Esophagus muscularis mucosa (tissue), 4 donors: ENCODE data around the gene OR6S1. TPM values are rescaled to one million over a fixed set of nuclear protein-coding genes. Genes with fewer than 3 reads are reported as not detected.
A peak's percentile ranks its signal among the peaks of the same experiment; 100 is the strongest.
"Not testable (repeated sequence)": the region's sequence is repeated elsewhere in the genome, so short reads cannot be mapped to it uniquely, and the experiment has no call there.

Experiments
- DNase-seq: peaks from one replicate; pipeline ENCODE4 v3.0.0-alpha.2; 2017; ENCODE audit errors: extremely low spot score
- H3K27ac ChIP-seq, 4 donors: fragments of 200-600 bp; sonication (generic); replicated peaks in 1 of 4; 1 replicate in 3 of 4; 2 replicates in 1 of 4; pipeline ENCODE4 v1.5.1; 2016 to 2019; ENCODE audit warnings: mild to moderate bottlenecking in 1 of 4
- H3K27me3 ChIP-seq, 4 donors: fragments of 200-600 bp; sonication (generic); one replicate each; pipeline versions ENCODE4 v1.5.1 to v1.6.0; 2016 to 2019
- H3K36me3 ChIP-seq, 4 donors: fragments of 200-600 bp; sonication (generic); one replicate each; pipeline ENCODE4 v1.5.1; 2016 to 2019
- H3K4me1 ChIP-seq, 4 donors: fragments of 200-600 bp; sonication (generic); one replicate each; pipeline ENCODE4 v1.5.1; 2016 to 2019
- H3K4me3 ChIP-seq, 4 donors: fragments of 200-600 bp; sonication (generic); 1 replicate in 2 of 4; 2 replicates in 2 of 4; pipeline ENCODE4 v1.5.1; 2016 to 2019; ENCODE audit warnings: mild to moderate bottlenecking in 4 of 4, moderate library complexity in 1 of 4
- H3K9me3 ChIP-seq, 4 donors: fragments of 200-600 bp; sonication (generic); 1 replicate in 3 of 4; 2 replicates in 1 of 4; pipeline ENCODE4 v1.5.1; 2016 to 2019
- CTCF ChIP-seq, 3 experiments: fragments of 200-600 bp in 2 of 3; fragments of 450-650 bp in 1 of 3; sonication (generic) in 2 of 3; IDR thresholded peaks; one replicate each; pipeline ENCODE4 v1.5.1; 2017 to 2019; ENCODE audit warnings: antibody characterized with exemption in 3 of 3, mild to moderate bottlenecking in 2 of 3, moderate library complexity in 1 of 3
- EP300 ChIP-seq: sonication (generic); formaldehyde crosslinking; IDR thresholded peaks from one replicate; pipeline ENCODE4 v1.6.1; 2017; ENCODE audit warnings: antibody characterized with exemption
- POLR2A ChIP-seq: fragments of 450-650 bp; IDR thresholded peaks from one replicate; pipeline ENCODE4 v1.6.1; 2017; ENCODE audit warnings: antibody characterized with exemption, moderate library complexity, mild to moderate bottlenecking, low read depth
- POLR2AphosphoS5 ChIP-seq, 2 donors: sonication (generic); formaldehyde crosslinking; IDR thresholded peaks; one replicate each; pipeline ENCODE4 v1.6.1; 2017; ENCODE audit warnings: antibody characterized with exemption in 2 of 2
- WGBS: methylation state at CpG from one replicate; pipeline ENCODE4 v1.1.5; 2018; 5-methylcytosine and 5-hydroxymethylcytosine counted together
- intact Hi-C: fragments of 100-400 bp; cut with DNase I; formaldehyde crosslinking; loops from one replicate; pipeline ENCODE4 v1.15.1; 2023
- total RNA-seq, 4 donors: library from RNA; depleted of rRNA; stranded (reverse); fragments of >200 nt; gene quantifications; one replicate each; pipeline versions ENCODE4 v1.1.0 to v1.2.1, GENCODE V29; 2016

The OR6S1 gene
- total RNA-seq, 4 donors from 2014 or later = not detected

DNA sequence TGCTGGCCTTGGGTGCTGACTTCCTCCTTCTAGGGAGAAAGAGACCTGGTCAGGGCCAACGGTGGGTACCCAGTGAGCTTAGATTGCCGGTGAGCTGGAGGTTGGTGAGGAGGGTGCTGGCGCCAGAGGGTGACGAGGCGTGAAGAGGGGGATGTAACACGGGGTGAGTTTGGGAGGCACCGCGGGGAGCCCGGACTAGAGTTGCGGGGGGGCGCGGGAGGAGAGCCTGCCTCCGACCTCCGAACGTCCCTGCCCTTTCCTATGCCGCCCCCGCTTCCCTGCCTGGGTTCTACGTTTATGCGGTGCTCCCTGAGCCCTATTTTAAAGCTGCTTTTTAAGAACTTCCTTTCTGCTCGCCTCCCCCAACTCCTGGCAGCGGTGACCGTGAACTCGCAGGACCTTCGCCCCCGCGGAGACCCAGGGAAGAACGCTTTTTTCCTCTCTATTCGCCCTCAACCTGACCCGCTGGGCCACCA lies 18.6 kb downstream of the OR6S1 start:
- 12% methylated on average over 24 of the region's 29 CpGs for WGBS
- DNase-seq = no peak
- peaks cover 6 to 52% (median 40%) of the 10 kb centered on the region in 4 donors for H3K4me1 ChIP-seq
- H3K9me3 ChIP-seq = no peaks in the 10 kb centered on the region
- TF ChIP-seq POLR2AphosphoS5 (IDR thresholded peaks at IDR 0.05) (no peak), POLR2A (no peak), EP300 (no peak), CTCF (IDR thresholded peaks at IDR 0.05) (no peak)
- no peaks in the 10 kb centered on the region for H3K36me3 ChIP-seq
- no peak overlapping the region for H3K27ac ChIP-seq
- intact Hi-C loops = no loop called here
- peaks cover 0 to 42% (median 10%) of the 10 kb centered on the region in 4 donors for H3K27me3 ChIP-seq
- peak overlapping the region in 3 of 4 donors; percentile 14 to 25 (median 17) for H3K4me3 ChIP-seq

DNA sequence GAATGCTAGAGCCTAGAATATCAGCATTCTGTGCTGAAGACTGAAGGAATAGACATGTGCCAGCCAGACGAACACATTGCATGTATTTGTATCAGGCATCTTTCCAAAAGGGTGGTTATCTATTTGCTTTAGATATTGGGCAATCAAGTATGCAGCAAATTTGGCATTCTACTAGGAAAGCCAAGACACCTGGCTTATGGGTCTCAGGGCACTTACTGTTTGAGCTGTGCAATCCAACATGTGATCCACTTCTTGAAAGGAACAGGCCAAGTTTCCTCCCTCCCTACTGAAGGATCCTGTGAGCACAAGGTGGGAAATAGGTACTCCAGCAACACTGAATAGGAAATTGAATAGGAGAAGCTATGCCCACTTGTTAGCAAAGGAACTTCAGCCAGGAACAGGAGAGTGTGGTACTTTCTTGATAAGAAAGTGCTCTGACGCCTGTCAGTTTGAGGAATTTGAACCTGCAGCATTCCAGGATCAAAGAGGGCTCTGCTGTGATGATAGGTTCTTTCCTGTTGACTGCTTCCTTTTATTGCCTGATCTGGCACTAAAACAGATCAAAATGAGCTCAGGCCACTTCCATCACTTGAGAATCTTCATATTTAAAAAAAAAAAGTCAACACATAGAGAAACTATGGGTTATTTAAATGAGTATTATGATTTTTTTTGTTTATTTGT lies 20.6 kb downstream of the OR6S1 start:
- peaks cover 0 to 28% (median 10%) of the 10 kb centered on the region in 4 donors for H3K27me3 ChIP-seq
- no peaks in the 10 kb centered on the region for H3K9me3 ChIP-seq
- TF ChIP-seq POLR2A = no peak
- TF ChIP-seq POLR2AphosphoS5 (IDR thresholded peaks at IDR 0.05) = no peak
- TF ChIP-seq EP300 = no peak
- no peak for TF ChIP-seq CTCF (IDR thresholded peaks at IDR 0.05)
- peaks cover 4 to 33% (median 29%) of the 10 kb centered on the region in 4 donors for H3K4me1 ChIP-seq
- H3K27ac ChIP-seq = no peak overlapping the region
- DNase-seq = no peak
- no peaks in the 10 kb centered on the region for H3K36me3 ChIP-seq
- H3K4me3 ChIP-seq = no peak overlapping the region
- 81% methylated on average over 2 of the region's 2 CpGs for WGBS
- intact Hi-C loops = no loop called here

GRCh38 chr14:20619688-20620087 lies 21.8 kb downstream of the OR6S1 start:
- intact Hi-C loops, H3K27ac ChIP-seq: not testable (repeated sequence)

DNA sequence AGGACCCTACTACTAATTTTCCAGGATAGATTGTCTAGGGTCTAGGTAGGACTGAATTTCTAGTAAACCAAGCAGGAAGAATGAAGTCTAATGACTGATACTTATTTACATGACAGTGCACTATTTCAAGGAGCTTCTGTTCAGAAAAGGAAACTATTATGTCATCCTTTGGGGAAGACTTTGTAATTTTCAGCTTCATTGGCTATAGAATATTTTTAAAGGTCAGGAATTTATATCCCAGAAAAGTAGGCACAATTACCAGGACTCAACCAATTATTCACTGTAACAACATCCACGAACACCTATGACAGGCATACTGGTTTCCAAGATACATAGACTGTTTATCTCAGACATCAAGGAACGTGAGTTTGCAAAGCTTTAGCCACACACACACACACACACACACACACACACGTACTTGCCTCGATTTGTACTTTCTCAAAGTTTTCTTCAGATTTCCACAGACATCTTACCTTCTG lies 23.2 kb downstream of the OR6S1 start:
- DNase-seq = no peak
- H3K27me3 ChIP-seq = peaks cover 0 to 10% (median 5%) of the 10 kb centered on the region in 4 donors
- intact Hi-C loops = no loop called here
- WGBS = 52% methylated on average over 4 of the region's 4 CpGs
- no peak overlapping the region for H3K4me3 ChIP-seq
- no peaks in the 10 kb centered on the region for H3K9me3 ChIP-seq
- TF ChIP-seq EP300 = no peak
- no peak for TF ChIP-seq CTCF (IDR thresholded peaks at IDR 0.05)
- no peak for TF ChIP-seq POLR2A
- H3K4me1 ChIP-seq = peaks cover 0 to 23% (median 19%) of the 10 kb centered on the region in 4 donors
- no peaks in the 10 kb centered on the region for H3K36me3 ChIP-seq
- no peak overlapping the region for H3K27ac ChIP-seq

More at GRCh38 chr14:20619688-20620087, 21.8 kb downstream of the OR6S1 start:
- H3K4me1 ChIP-seq = peaks cover 0 to 23% (median 19%) of the 10 kb centered on the region in 4 donors
- not testable (repeated sequence) for DNase-seq, H3K4me3 ChIP-seq, H3K9me3 ChIP-seq, H3K36me3 ChIP-seq
- H3K27me3 ChIP-seq = peaks cover 0 to 24% (median 10%) of the 10 kb centered on the region in 4 donors
- whole genome bisulfite sequencing = 84% methylated on average over 6 of the region's 6 CpGs

DNA sequence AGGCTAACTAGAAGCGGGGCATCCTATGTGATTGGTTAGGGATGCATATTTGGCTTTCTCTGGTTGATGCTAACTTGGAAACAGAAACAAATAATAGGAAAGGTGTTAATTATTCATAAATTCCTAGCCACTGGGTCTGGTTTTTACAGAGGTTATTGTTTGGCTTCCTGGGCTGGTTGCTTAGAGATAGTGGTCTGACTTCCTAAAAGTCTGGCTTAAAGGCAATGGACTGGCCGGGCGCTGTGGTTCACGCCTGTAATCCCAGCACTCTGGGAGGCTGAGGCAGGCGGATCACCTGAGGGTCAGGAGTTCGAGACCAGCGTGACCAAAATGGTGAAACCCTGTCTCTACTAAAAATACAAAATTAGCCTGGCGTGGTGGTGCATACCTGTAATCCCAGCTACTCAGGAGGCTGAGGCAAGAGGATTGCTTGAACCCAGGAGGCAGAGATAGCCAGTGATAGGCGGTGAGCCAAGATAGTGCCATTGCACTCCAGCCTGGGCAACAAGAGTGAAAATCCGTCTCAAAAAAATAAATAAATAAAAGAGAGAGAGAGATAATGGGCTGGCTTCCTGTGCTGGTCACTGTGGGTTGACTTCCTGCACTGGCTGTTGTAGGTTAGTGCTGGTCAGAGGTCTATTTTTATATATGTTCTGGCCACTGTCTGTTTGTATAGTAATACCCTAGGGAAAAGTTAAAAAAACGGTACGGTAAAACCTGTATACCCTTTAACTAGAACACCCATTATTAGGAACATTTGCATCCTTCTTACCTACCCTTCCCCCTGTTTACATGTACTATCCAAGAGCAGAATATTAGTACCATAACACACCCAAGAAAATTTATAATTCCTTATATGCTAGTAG lies 24.1 kb downstream of the OR6S1 start:
- no peaks in the 10 kb centered on the region for H3K36me3 ChIP-seq
- H3K4me3 ChIP-seq = no peak overlapping the region
- peaks cover 0 to 23% (median 19%) of the 10 kb centered on the region in 4 donors for H3K4me1 ChIP-seq
- 85% methylated on average over 12 of the region's 12 CpGs for WGBS
- TF ChIP-seq POLR2AphosphoS5 (IDR thresholded peaks at IDR 0.05) = no peak
- TF ChIP-seq CTCF (IDR thresholded peaks at IDR 0.05) = no peak
- no peak for TF ChIP-seq EP300
- no peak for TF ChIP-seq POLR2A
- H3K27me3 ChIP-seq = peaks cover 0 to 3% (median under 1%) of the 10 kb centered on the region in 4 donors
- H3K27ac ChIP-seq = no peak overlapping the region
- no peaks in the 10 kb centered on the region for H3K9me3 ChIP-seq
- DNase-seq = no peak
- intact Hi-C loops = no loop called here
